Central memory CD4-positive, alpha-beta T cell (primary cell): ENCODE measurements around the gene GRHL1.
A peak's percentile ranks its signal among the peaks of the same experiment; 100 is the strongest.
"Not testable (repeated sequence)": the region's sequence is repeated elsewhere in the genome, so short reads cannot be mapped to it uniquely, and the experiment has no call there.

Experiments used
- DNase-seq: peaks from one replicate; pipeline ENCODE4 v3.0.0; 2022

The GRHL1 gene

GRCh38 chr2:10012366-10012962 lies 61.0 kb downstream of the GRHL1 start:
- not testable (repeated sequence) for DNase-seq

GRCh38 chr2:10012963-10013461 lies 61.5 kb downstream of the GRHL1 start:
- no peak for DNase-seq

GRCh38 chr2:10013651-10014417 lies 62.3 kb downstream of the GRHL1 start:
- DNase-seq: not testable (repeated sequence)

GRCh38 chr2:10014418-10015190 lies 63.1 kb downstream of the GRHL1 start:
- no peak for DNase-seq

- not testable (repeated sequence) for DNase-seq
Observed at GRCh38 chr2:10015376-10015989, 64.0 kb downstream of the GRHL1 start.

- no peak for DNase-seq
Observed at GRCh38 chr2:10016001-10016801, 64.7 kb downstream of the GRHL1 start.

- DNase-seq: no peak
Observed at GRCh38 chr2:10016802-10017258, 65.3 kb downstream of the GRHL1 start.

GRCh38 chr2:10017313-10017941 lies 65.9 kb downstream of the GRHL1 start:
- DNase-seq: no peak

- no peak for DNase-seq
Observed at GRCh38 chr2:10019174-10019573, 67.7 kb downstream of the GRHL1 start.

GRCh38 chr2:10019602-10020400 lies 68.3 kb downstream of the GRHL1 start:
- DNase-seq: no peak

GRCh38 chr2:10022041-10022421 lies 70.5 kb downstream of the GRHL1 start:
- no peak for DNase-seq

- no peak for DNase-seq
Observed at GRCh38 chr2:10022445-10022844, 71.0 kb downstream of the GRHL1 start.

GRCh38 chr2:10022966-10023662 lies 71.6 kb downstream of the GRHL1 start:
- DNase-seq: no peak

GRCh38 chr2:10026940-10027569 lies 75.6 kb downstream of the GRHL1 start:
- no peak for DNase-seq

- DNase-seq: no peak
Observed at GRCh38 chr2:10027660-10028330, 76.3 kb downstream of the GRHL1 start.

GRCh38 chr2:10028407-10028987 lies 77.0 kb downstream of the GRHL1 start:
- DNase-seq: no peak

GRCh38 chr2:10028988-10029874 lies 77.7 kb downstream of the GRHL1 start:
- peak; percentile 45 for DNase-seq

- no peak for DNase-seq
Observed at GRCh38 chr2:10029875-10030223, 78.4 kb downstream of the GRHL1 start.
